Amygdala (tissue), 56 donors: ENCODE data around the gene RUNX1.
"Not testable (repeated sequence)": the region's sequence is repeated elsewhere in the genome, so short reads cannot be mapped to it uniquely, and the experiment has no call there.

ENCODE experiments used
- DNase-seq, 56 donors: peaks; one replicate each; lab custom pipeline; 2025; lab: John Stamatoyannopoulos, UW

Gene RUNX1

GRCh38 chr21:34818662-34819158, 230.4 kb downstream of the RUNX1 start:
- DNase-seq: no peak

- no peak for DNase-seq
Measured at GRCh38 chr21:34817821-34818661, 231.1 kb downstream of the RUNX1 start.

- DNase-seq: no peak
Measured at GRCh38 chr21:34815831-34816705, 233.0 kb downstream of the RUNX1 start.

GRCh38 chr21:34814529-34814951, 234.6 kb downstream of the RUNX1 start:
- no peak for DNase-seq

GRCh38 chr21:34813266-34813894, 235.7 kb downstream of the RUNX1 start:
- DNase-seq: no peak

GRCh38 chr21:34812504-34813265, 236.4 kb downstream of the RUNX1 start:
- no peak for DNase-seq

GRCh38 chr21:34811368-34811767, 237.7 kb downstream of the RUNX1 start:
- DNase-seq: no peak

- DNase-seq: no peak
Measured at GRCh38 chr21:34810786-34811185, 238.3 kb downstream of the RUNX1 start.

GRCh38 chr21:34809822-34810221, 239.3 kb downstream of the RUNX1 start:
- no peak for DNase-seq

GRCh38 chr21:34808569-34809204, 240.4 kb downstream of the RUNX1 start:
- no peak for DNase-seq

GRCh38 chr21:34807881-34808568, 241.1 kb downstream of the RUNX1 start:
- no peak for DNase-seq

- DNase-seq: no peak
Measured at GRCh38 chr21:34807146-34807880, 241.8 kb downstream of the RUNX1 start.

GRCh38 chr21:34806423-34806822, 242.7 kb downstream of the RUNX1 start:
- no peak for DNase-seq

GRCh38 chr21:34805157-34805556, 243.9 kb downstream of the RUNX1 start:
- DNase-seq: no peak

- DNase-seq: not testable (repeated sequence)
Measured at GRCh38 chr21:34804584-34804983, 244.5 kb downstream of the RUNX1 start.

- DNase-seq: no peak
Measured at GRCh38 chr21:34803782-34804370, 245.2 kb downstream of the RUNX1 start.

- DNase-seq: no peak
Measured at GRCh38 chr21:34802180-34802899, 246.8 kb downstream of the RUNX1 start.
